HUES48 (cell line): ENCODE results near the gene FAM171A2.
"Not testable (repeated sequence)": the region's sequence is repeated elsewhere in the genome, so short reads cannot be mapped to it uniquely, and the experiment has no call there.

Experiments used
- H3K27ac ChIP-seq: one replicate; pipeline ENCODE4 v1.7.0; 2013; ENCODE audit warnings: low read depth, low read length, inconsistent platforms
- H3K27me3 ChIP-seq: 2 replicates; pipeline ENCODE4 v1.6.1; 2013; ENCODE audit warnings: mild to moderate bottlenecking, low read length; ENCODE audit not compliant: control insufficient read depth, insufficient read depth
- H3K36me3 ChIP-seq: 2 replicates; pipeline ENCODE4 v1.6.1; 2013; ENCODE audit warnings: low read length; ENCODE audit not compliant: control insufficient read depth, insufficient read depth
- H3K4me1 ChIP-seq: 2 replicates; pipeline ENCODE4 v1.6.1; 2013; ENCODE audit warnings: mild to moderate bottlenecking, low read length; ENCODE audit not compliant: control insufficient read depth, insufficient read depth
- H3K4me3 ChIP-seq: 2 replicates; pipeline ENCODE4 v1.5.1; 2013; ENCODE audit warnings: mild to moderate bottlenecking, low read depth, low read length
- H3K9ac ChIP-seq: 2 replicates; pipeline ENCODE4 v1.6.1; 2013; ENCODE audit warnings: mild to moderate bottlenecking, low read depth, low read length, moderate library complexity
- H3K9me3 ChIP-seq: 2 replicates; pipeline ENCODE4 v1.6.1; 2013; ENCODE audit warnings: low read length; ENCODE audit not compliant: control insufficient read depth, insufficient read depth

FAM171A2 gene

DNA sequence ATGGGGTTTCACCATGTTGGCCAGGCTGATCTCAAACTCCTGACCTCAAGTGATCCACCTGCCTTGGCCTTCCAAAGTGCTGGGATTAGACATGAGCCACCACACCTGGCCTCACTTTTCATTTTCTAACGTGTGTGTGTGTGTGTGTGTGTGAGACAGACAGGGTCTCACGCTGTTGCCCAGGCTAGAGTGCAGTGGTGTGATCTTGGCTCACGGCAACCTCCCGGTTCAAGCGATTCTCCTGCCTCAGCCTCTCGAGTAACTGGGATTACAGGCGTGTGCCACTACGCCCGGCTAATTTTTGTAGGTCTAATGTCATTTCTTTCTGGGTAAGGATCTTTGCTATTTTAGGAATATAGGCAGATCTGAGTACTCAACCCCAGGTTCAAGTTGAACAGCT, 30.5 kb upstream of the FAM171A2 start:
- H3K4me1 ChIP-seq, H3K4me3 ChIP-seq, H3K9me3 ChIP-seq, H3K27me3 ChIP-seq, H3K27ac ChIP-seq, H3K9ac ChIP-seq: not testable (repeated sequence)
- peaks cover 30% of the 10 kb centered on the region for H3K36me3 ChIP-seq

DNA sequence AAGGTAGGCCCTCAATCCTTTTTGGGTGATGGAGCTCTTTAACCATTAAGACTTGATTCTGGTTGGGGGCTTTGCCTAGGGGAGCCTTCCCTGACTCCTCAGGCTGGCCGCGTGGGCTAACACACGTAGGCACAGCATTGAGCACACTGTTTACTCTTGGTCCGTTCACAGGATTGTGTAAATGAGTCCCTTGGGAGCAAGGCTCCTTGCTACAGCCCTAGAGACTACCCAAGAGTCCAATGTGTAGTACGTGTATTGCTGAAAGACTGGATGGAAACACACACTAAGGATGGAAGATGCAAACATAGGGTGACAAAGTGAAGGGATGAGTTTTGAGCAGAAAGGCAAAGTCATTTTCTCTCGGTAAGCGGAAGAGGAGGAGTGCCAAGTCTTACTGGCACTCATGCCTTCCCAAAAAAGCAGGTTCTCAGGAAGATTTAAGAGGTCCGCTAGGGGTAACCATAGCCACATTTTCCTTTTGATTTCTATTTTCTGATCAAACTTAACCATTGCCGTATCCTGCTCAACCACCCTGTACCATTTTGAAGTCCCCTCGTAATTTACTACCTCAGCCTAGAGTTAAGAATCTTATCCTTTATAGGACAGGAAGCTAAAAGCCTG, 26.7 kb upstream of the FAM171A2 start:
- no peaks in the 10 kb centered on the region for H3K9me3 ChIP-seq
- no peak overlapping the region for H3K9ac ChIP-seq
- no peaks in the 10 kb centered on the region for H3K4me1 ChIP-seq
- H3K27me3 ChIP-seq: peaks cover 16% of the 10 kb centered on the region
- H3K27ac ChIP-seq: no peak overlapping the region
- H3K36me3 ChIP-seq: no peaks in the 10 kb centered on the region
- H3K4me3 ChIP-seq: no peak overlapping the region

DNA sequence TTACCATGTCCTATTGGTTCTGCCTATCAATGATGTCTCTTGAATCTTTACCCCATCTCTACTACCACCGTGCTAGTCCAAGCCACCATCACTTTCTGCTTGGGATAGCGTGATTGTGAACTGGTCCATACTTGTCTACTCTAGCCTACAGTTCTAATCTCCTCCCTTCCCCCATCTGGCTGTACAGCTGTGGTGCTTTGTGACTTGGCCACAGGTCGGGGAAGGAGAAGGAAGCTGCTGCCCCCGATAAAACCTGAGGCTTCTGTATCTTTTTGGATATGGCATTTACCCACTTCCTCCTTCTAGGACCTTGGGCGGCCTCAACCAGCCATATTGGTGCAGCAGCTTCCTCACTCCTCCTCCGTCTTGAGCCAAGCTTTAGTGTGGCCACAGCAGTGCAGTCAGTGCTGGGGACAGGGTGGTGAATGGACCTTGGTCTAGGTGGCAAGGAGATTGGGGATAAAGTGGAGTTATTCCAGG, 26.1 kb upstream of the FAM171A2 start:
- Histone ChIP-seq H3K4me3 (no peak overlapping the region), H3K4me1 (no peaks in the 10 kb centered on the region), H3K27me3 (peaks cover 20% of the 10 kb centered on the region)

DNA sequence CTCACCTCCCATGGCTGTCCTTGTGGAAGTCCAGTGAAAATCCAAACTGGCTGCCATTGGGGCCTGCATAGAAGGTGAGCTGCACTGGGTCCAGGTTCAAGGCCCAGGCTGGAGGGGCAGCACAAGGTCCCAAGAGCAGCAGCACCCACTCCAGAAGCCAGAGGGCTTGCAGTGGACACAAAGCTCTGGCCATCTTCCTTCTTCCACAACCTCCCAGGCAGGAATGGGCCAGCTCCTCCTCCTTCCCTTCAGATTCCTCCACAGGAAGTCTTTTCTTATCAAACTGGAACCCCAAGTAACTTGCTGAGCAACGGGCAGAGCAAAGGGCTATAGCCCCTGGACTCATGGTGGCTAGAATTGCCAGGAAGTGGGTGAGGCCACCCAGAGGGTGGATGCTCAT, 25.6 kb upstream of the FAM171A2 start, which contains the start of gene ITGA2B:
Gene ITGA2B, minus strand, starts transcription at position 369 of the 400 bp plus-strand sequence. Its CDS starts 176 bp downstream, at position 193.
- H3K9me3 ChIP-seq: no peaks in the 10 kb centered on the region
- peaks cover 25% of the 10 kb centered on the region for H3K27me3 ChIP-seq
- no peak within 1 kb of the TSS for H3K9ac ChIP-seq
- no peaks in the 10 kb centered on the region for H3K36me3 ChIP-seq
- H3K4me3 ChIP-seq: no peak within 1 kb of the TSS
- no peak within 1 kb of the TSS for H3K27ac ChIP-seq
- peaks cover 3% of the 10 kb centered on the region; the same call in 1 of the 2 replicates for H3K4me1 ChIP-seq

More for the DNA sequence above, 26.1 kb upstream of the FAM171A2 start:
- Histone ChIP-seq H3K27ac (no peak overlapping the region), H3K36me3 (no peaks in the 10 kb centered on the region), H3K9ac (no peak overlapping the region), H3K9me3 (no peaks in the 10 kb centered on the region)

DNA sequence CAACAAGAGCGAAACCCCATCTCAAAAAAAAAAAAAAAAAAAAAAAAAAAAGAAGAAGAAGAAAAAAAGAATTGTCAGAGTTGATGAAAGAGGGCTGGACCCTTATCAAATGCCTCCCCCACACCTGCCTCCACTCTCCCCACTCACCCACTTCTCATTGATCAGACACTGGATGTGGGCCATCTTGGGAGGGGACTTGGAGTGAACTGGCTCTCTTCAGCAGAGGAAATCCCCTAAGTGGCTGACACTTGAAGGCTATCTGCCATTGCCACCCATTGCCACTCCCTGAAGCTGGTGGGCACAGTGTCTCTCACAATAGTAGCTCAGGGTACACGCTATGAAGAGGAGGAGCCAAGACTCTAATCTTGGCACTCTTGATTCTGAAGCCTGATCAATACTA, 24.2 kb upstream of the FAM171A2 start:
- Histone ChIP-seq H3K27ac (no peak overlapping the region), H3K9me3 (no peaks in the 10 kb centered on the region)

DNA sequence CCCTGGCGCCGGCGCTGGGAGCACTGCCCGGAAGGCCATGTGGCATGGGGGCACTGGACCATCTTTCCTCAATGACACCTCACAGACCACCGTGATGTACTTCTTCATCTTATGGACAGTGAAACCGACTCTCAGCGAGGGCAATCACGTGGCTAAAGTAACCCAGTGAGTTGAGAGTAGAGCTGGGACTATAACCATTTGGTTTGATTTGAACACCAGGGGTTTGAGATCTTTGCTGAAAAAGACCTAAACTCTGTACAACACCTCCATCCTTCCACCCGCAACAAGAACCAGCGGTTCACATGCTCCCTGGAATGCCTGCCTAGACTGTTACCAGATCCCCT, 22.5 kb upstream of the FAM171A2 start:
- H3K4me3 ChIP-seq: peak overlapping the region; percentile 83

More for the DNA sequence above, 24.2 kb upstream of the FAM171A2 start:
- Histone ChIP-seq H3K4me1 (peaks cover 4% of the 10 kb centered on the region; the same call in 1 of the 2 replicates), H3K4me3 (no peak overlapping the region), H3K9ac (no peak overlapping the region), H3K36me3 (no peaks in the 10 kb centered on the region), H3K27me3 (peaks cover 39% of the 10 kb centered on the region)

DNA sequence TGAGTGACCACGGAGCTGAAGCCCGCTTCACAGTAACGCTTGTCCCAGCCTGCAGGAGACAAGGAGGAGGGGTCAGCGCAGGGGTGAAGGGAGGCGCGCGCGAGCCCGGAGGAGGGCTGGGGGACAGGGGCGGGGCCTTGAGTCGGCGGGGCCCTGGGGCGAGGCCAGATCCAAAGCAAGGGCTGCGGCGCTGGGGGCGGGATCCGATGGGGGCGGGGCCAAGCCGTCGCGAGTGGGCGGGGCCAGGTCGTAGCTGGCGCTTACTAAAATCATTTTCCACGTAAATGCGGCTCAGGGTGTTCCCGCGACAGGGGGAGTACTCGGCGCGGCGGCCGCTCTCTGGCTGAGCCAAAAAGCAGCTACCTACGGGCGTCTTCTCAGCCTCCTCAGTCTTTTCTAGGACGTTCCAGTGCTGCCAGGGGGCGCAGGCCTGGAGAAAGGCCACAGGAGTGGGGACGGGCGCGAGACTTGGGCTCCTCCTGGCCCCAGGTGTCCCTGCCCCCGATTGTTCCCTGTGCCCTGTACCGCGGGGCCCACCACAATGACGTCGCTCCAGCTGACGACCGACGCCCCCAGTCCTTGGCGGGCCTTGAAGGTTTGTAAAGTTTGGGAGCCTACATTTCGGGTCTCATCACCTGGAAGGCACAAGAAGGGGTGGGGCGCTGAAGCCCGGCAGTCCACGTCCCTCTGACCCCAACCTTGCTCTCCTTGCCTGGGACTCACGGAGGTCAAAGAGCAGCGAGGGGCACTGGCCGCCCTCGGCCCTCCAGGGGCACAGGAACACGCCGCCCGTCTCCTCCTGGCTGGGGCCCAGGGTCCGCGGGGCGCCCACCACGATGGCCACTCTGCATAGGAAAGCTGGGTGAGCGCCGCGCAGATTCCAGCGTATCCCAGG, 21.9 kb upstream of the FAM171A2 start:
- H3K9ac ChIP-seq: peak overlapping the region; percentile 31; the same call in 1 of the 2 replicates

More for the DNA sequence above, 22.5 kb upstream of the FAM171A2 start:
- Histone ChIP-seq H3K9ac (no peak overlapping the region), H3K27me3 (peaks cover 43% of the 10 kb centered on the region), H3K27ac (no peak overlapping the region), H3K36me3 (no peaks in the 10 kb centered on the region), H3K9me3 (no peaks in the 10 kb centered on the region), H3K4me1 (peaks cover 4% of the 10 kb centered on the region; the same call in 1 of the 2 replicates)

DNA sequence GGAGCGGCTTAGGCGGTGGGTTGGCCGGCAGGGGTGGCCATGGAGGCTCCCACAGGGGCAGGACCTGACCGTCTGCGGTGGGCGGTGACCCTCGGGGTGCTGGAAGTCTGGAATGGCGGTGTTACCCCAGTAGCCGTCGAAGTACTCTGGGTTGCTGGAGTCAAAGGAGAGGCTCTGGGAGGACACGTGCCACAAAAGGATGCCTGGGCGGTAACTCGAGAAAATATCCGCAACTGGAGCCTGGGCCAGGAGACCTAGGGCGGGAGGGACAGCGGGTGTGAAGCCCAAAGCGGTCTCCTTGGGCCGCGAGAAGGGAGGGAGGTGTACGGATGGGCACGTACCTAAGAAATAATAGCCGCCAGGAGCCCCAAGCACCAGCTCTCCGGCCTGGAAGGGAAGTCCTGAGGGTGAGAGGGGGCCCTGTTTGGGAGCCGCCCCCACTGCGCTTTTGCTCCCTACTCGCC, 21.2 kb upstream of the FAM171A2 start:
- Histone ChIP-seq H3K4me3 (peak overlapping the region; percentile 83), H3K4me1 (peaks cover 4% of the 10 kb centered on the region; the same call in 1 of the 2 replicates), H3K36me3 (no peaks in the 10 kb centered on the region), H3K27ac (no peak overlapping the region), H3K9ac (0 out of 2 replicates have a peak overlapping the region, but pooled peaks have one; percentile 31), H3K27me3 (peaks cover 43% of the 10 kb centered on the region), H3K9me3 (no peaks in the 10 kb centered on the region)

More for the DNA sequence above, 21.9 kb upstream of the FAM171A2 start:
- Histone ChIP-seq H3K4me3 (peak overlapping the region; percentile 83), H3K27ac (no peak overlapping the region), H3K36me3 (no peaks in the 10 kb centered on the region), H3K4me1 (peaks cover 4% of the 10 kb centered on the region; the same call in 1 of the 2 replicates), H3K9me3 (no peaks in the 10 kb centered on the region), H3K27me3 (peaks cover 43% of the 10 kb centered on the region)

DNA sequence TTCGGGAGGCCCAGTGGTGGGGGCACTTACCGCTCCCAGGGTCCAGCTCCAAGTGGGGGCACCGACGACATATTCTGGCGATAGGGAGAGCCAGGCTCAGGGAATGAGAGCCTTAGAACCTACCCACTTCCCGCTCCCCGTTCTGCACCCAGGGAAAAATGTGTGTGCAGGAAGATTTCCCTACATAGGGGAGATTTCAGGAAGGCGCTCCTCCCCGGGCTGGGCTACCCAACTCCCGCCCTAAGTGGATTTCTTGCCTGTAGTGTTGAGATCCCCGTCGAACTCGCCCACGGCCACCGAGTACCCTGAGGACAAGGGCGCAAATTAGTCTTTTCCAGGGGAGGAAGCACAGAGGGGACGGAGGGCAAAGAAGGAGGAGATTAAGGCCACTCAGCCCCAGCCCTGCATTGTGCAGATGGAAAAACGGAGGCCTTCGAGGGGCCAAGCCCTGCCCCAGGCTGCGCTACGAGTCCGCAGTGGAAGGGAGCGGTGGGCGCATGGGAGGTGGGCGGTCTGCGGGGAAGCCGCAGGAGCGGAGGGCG, 20.7 kb upstream of the FAM171A2 start:
- Histone ChIP-seq H3K27ac (no peak overlapping the region), H3K4me3 (peak overlapping the region; percentile 83), H3K4me1 (peaks cover 4% of the 10 kb centered on the region; the same call in 1 of the 2 replicates), H3K9me3 (no peaks in the 10 kb centered on the region), H3K9ac (no peak overlapping the region; the same call in 1 of the 2 replicates), H3K36me3 (no peaks in the 10 kb centered on the region), H3K27me3 (peaks cover 43% of the 10 kb centered on the region)

DNA sequence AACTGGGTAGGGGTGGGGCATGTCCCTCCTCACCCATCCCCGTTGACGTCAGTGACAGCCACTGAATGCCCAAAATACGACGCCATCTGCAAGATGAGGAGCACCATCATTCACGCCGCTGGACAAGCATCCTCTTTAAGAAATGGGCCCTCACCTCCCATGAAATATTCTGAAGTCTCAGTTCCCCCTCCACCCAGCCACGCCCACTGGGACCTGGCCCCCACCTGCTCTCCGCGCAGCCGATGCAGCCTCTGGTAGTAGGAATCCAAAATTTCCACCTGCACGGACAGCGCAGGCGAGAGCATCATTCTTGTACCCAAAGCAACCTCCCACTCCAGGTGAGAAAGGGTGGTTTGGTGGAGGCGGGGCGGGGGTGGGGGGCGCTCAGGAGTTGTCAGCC, 20.2 kb upstream of the FAM171A2 start:
- H3K4me3 ChIP-seq: no peak overlapping the region
- H3K9ac ChIP-seq: no peak overlapping the region
- peaks cover 4% of the 10 kb centered on the region; the same call in 1 of the 2 replicates for H3K4me1 ChIP-seq
- no peak overlapping the region for H3K27ac ChIP-seq
- peaks cover 43% of the 10 kb centered on the region for H3K27me3 ChIP-seq
- H3K36me3 ChIP-seq: no peaks in the 10 kb centered on the region
- no peaks in the 10 kb centered on the region for H3K9me3 ChIP-seq
